K562 (cell line): ENCODE measurements around the gene ZNF471. TPM values are rescaled to one million over a fixed set of nuclear protein-coding genes. Genes with fewer than 3 reads are reported as not detected.

Source experiments
- ATAC-seq: fragments of 200-7000 bp; cut with Tn5 transposase; 3 replicates; pipeline ENCODE4 v1.9.1; 2020; ENCODE audit warnings: moderate library complexity
- BruUV-seq: library from RNA; stranded (reverse); fragments of 400-500 nt; replicated peaks from 2 replicates; lab custom pipeline; 2021; lab: Mats Ljungman, UMichigan
- CTCF ChIA-PET: fragments of 300-600 bp; formaldehyde crosslinking; extraction: SDS; loops from one replicate; lab custom pipeline; 2021; ENCODE audit warnings: low intra/inter-chr PET ratio; lab: Yijun Ruan, JAX
- POLR2A ChIA-PET: fragments of 300-600, 350-650 bp; sonication (Branson Sonifier 250); formaldehyde crosslinking; extraction: SDS; loops from one replicate; lab custom pipeline; 2021; ENCODE audit warnings: antibody characterized with exemption, inconsistent platforms; lab: Yijun Ruan, JAX
- DNase-seq, 4 experiments: peaks; one replicate each; pipeline versions ENCODE4 v3.0.0 to v3.0.0-alpha.2; 2011 to 2018; ENCODE audit warnings: low spot score in 3 of 4, mixed read lengths in 3 of 4; ENCODE audit errors: extremely low read depth in 1 of 4
- FAIRE-seq: peaks from 2 replicates; lab custom pipeline; 2011; peaks lifted over from hg19 to GRCh38; lab: Jason Lieb, UNC
- H2AFZ ChIP-seq: 2 replicates; pipeline ENCODE4 v1.6.0; 2011; ENCODE audit warnings: low read depth, low read length, control low read depth, inconsistent platforms
- H3K27ac ChIP-seq: fragments of 200-600 bp; 3 replicates; pipeline ENCODE4 v1.8.0; 2011; ENCODE audit warnings: low read depth, mild to moderate bottlenecking, control low read depth, inconsistent platforms, low read length, moderate library complexity, mixed read lengths; ENCODE audit errors: extremely low read depth
- H3K27me3 ChIP-seq, 2 experiments: fragments of 300-600 bp in 1 of 2; 2 replicates in 1 of 2; 3 replicates in 1 of 2; pipeline versions ENCODE4 v1.6.0 to v1.8.0; 2011; ENCODE audit warnings: inconsistent platforms in 2 of 2, low read length in 2 of 2, mild to moderate bottlenecking in 1 of 2, mixed read lengths in 1 of 2, moderate library complexity in 1 of 2; ENCODE audit not compliant: control insufficient read depth in 2 of 2, insufficient read depth in 2 of 2
- H3K36me3 ChIP-seq: fragments of 300-600 bp; 3 replicates; pipeline ENCODE4 v1.8.0; 2011; ENCODE audit warnings: mild to moderate bottlenecking, low read length, inconsistent platforms; ENCODE audit not compliant: control insufficient read depth, insufficient read depth
- H3K4me1 ChIP-seq, 2 experiments: fragments of 200-600 bp in 1 of 2; replicated peaks in 1 of 2; 2 replicates in 1 of 2; 3 replicates in 1 of 2; pipeline versions ENCODE4 v1.5.1 to v1.8.0; 2011; ENCODE audit warnings: inconsistent platforms in 2 of 2, low read length in 2 of 2, mild to moderate bottlenecking in 1 of 2, mixed read lengths in 1 of 2, moderate library complexity in 1 of 2; ENCODE audit not compliant: control insufficient read depth in 2 of 2, insufficient read depth in 2 of 2
- H3K4me2 ChIP-seq: 2 replicates; pipeline ENCODE4 v1.6.1; 2011; ENCODE audit warnings: low read length, control low read depth, inconsistent platforms, mixed read lengths; ENCODE audit not compliant: insufficient read depth
- H3K4me3 ChIP-seq: fragments of 200-600 bp; sonication (generic), shearing (Covaris generic); 2 replicates; pipeline ENCODE4 v1.5.1; 2016; ENCODE audit warnings: control low read depth, inconsistent platforms
- H3K79me2 ChIP-seq: fragments of 200-600 bp; 3 replicates; pipeline ENCODE4 v1.8.0; 2011; ENCODE audit warnings: low read length, inconsistent platforms; ENCODE audit not compliant: control insufficient read depth, insufficient read depth
- H3K9ac ChIP-seq, 2 experiments: 2 replicates each; pipeline versions ENCODE4 v1.6.0 to v1.6.1; 2011; ENCODE audit warnings: low read depth in 2 of 2, low read length in 2 of 2, control low read depth in 1 of 2, inconsistent platforms in 1 of 2, mild to moderate bottlenecking in 1 of 2, mixed read lengths in 1 of 2; ENCODE audit not compliant: insufficient read depth in 1 of 2
- H3K9me1 ChIP-seq: one replicate; pipeline ENCODE4 v1.6.0; 2011; ENCODE audit warnings: inconsistent platforms, mild to moderate bottlenecking, low read length, moderate library complexity; ENCODE audit not compliant: control insufficient read depth, insufficient read depth
- H3K9me3 ChIP-seq: replicated peaks from 2 replicates; pipeline ENCODE4 v1.5.1; 2011; ENCODE audit warnings: low read depth, low read length, inconsistent platforms; ENCODE audit not compliant: control insufficient read depth, insufficient read depth
- H4K20me1 ChIP-seq: replicated peaks from 2 replicates; pipeline ENCODE4 v1.6.1; 2011; ENCODE audit warnings: low read length, inconsistent platforms, mixed read lengths; ENCODE audit not compliant: control insufficient read depth, insufficient read depth
- BCOR ChIP-seq: fragments of 450-650 bp; IDR thresholded peaks from 2 replicates; pipeline ENCODE4 v1.6.1; 2016
- EZH2 ChIP-seq: IDR thresholded peaks from 2 replicates; pipeline ENCODE4 v1.6.1; 2012; ENCODE audit warnings: low read depth, mild to moderate bottlenecking, inconsistent platforms, low read length, borderline replicate concordance
- NCOA2 ChIP-seq, 2 experiments: fragments of 450-650 bp; IDR thresholded peaks; 2 replicates each; pipeline ENCODE4 v1.6.1; 2018; ENCODE audit warnings: mild to moderate bottlenecking in 2 of 2, moderate library complexity in 1 of 2; ENCODE audit not compliant: partially characterized antibody in 2 of 2
- TSC22D4 ChIP-seq: fragments of 450-650 bp; IDR thresholded peaks from 2 replicates; pipeline ENCODE4 v1.6.1; 2016; ENCODE audit warnings: missing genetic modification characterization, missing biosample characterization, control low read depth
- XRCC4 ChIP-seq: IDR thresholded peaks from one replicate; pipeline ENCODE4 v1.6.1; 2011; ENCODE audit not compliant: insufficient read depth, insufficient read length; ENCODE audit errors: extremely low read depth
- WGBS: fragments of 100-300 bp; shearing (Covaris generic); methylation state at CpG from one replicate; pipeline ENCODE4 v1.1.6; 2016; ENCODE audit warnings: low coverage, mixed read lengths; ENCODE audit not compliant: insufficient coverage; ENCODE audit errors: missing lambda C conversion rate; 5-methylcytosine and 5-hydroxymethylcytosine counted together
- in situ Hi-C: fragments of 300-500 bp; cut with MboI; formaldehyde crosslinking; loops from 4 replicates; pipeline ENCODE4 v1.15.0; 2018; ENCODE audit warnings: inconsistent platforms, mixed read lengths
- intact Hi-C: fragments of 100-400 bp; cut with micrococcal nuclease; formaldehyde crosslinking; loops from 2 replicates; pipeline ENCODE4 v1.14.2; 2022
- polyA plus RNA-seq, 8 experiments: library from polyadenylated mRNA; depleted of rRNA in 4 of 8; stranded (reverse) in 5 of 8; unstranded in 3 of 8; fragments of >200 nt; fragmentation: Nextera tagmentation in 2 of 8; fragmentation: Illumina TruSeq in 1 of 8; extraction: Ambion mirVana in 2 of 8; extraction: Trizol in 1 of 8; gene quantifications; 2 replicates each; pipeline versions ENCODE4 v1.2.1 to v1.2.3, GENCODE V29; 2011 to 2014; ENCODE audit warnings: inconsistent platforms in 1 of 8, missing spikeins in 1 of 8
- total RNA-seq, 7 experiments: library from RNA; depleted of rRNA in 6 of 7; stranded (reverse); fragments of >200 nt in 6 of 7; fragmentation: Illumina TruSeq in 2 of 7; extraction: Trizol in 2 of 7; gene quantifications; 2 replicates each; pipeline versions ENCODE4 v1.2.1 to v1.2.3, GENCODE V29; 2011 to 2021; ENCODE audit warnings: low replicate concordance in 1 of 7
- TF ChIP-seq, protein P1 (sequence below): IDR thresholded peaks from 2 replicates; pipeline ENCODE4 v1.6.1; 2011; ENCODE audit not compliant: insufficient read length; ENCODE audit errors: extremely low read depth

Gene ZNF471
- total and polyA plus RNA-seq, 9 of the 15 experiments (the other 6 are each of a cell fraction or from before 2014, with no cell fraction given): not detected

- no peak overlapping the region for H3K27ac ChIP-seq
- H3K9me3 ChIP-seq: no peaks in the 10 kb centered on the region; the same call in 1 of the 2 replicates
- no peak for TF ChIP-seq BCOR
- TF ChIP-seq TSC22D4: no peak
- TF ChIP-seq, protein P1, sequence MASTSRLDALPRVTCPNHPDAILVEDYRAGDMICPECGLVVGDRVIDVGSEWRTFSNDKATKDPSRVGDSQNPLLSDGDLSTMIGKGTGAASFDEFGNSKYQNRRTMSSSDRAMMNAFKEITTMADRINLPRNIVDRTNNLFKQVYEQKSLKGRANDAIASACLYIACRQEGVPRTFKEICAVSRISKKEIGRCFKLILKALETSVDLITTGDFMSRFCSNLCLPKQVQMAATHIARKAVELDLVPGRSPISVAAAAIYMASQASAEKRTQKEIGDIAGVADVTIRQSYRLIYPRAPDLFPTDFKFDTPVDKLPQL: no peak
- no peak for TF ChIP-seq XRCC4
- no peak for TF ChIP-seq NCOA2 (IDR thresholded peaks at IDR 0.05; ENCODE audit: partially characterized antibody in 2 of 2)
- no peak for TF ChIP-seq EZH2
- H3K79me2 ChIP-seq: no peaks in the 10 kb centered on the region
- H3K27me3 ChIP-seq: no peaks in the 10 kb centered on the region
- no TSS peak for BruUV-seq
- no peak for DNase-seq
- 2% methylated on average over 16 of the region's 17 CpGs for WGBS
- H3K9ac ChIP-seq: no peak overlapping the region
- H3K4me3 ChIP-seq: no peak overlapping the region
- POLR2A ChIA-PET: no interaction called here
- in situ Hi-C loops: no loop called here
- H2AFZ ChIP-seq: no peak overlapping the region
- no peaks in the 10 kb centered on the region for H4K20me1 ChIP-seq
- no peaks in the 10 kb centered on the region for H3K36me3 ChIP-seq
- H3K4me1 ChIP-seq: no peaks in the 10 kb centered on the region
- intact Hi-C loops: no loop called here
- no peak for ATAC-seq
- no peak for FAIRE-seq
- no peak overlapping the region for H3K4me2 ChIP-seq
- no peaks in the 10 kb centered on the region for H3K9me1 ChIP-seq
- CTCF ChIA-PET: interaction anchor here (0.6 kb wide), 1 partner anchor 593 kb away, joined by 4 read pairs; no protein-coding TSS in a partner anchor
These were observed 679 bp downstream of the ZNF471 start for GRCh38 chr19:56508290-56508778.
